HEK293 (cell line): Measurements from ENCODE around the gene FOXL2.

Experiments used
- CTCF ChIA-PET: fragments of 350-600 bp; formaldehyde crosslinking; extraction: SDS; loops from one replicate; lab custom pipeline; 2021; ENCODE audit warnings: antibody characterized with exemption; lab: Yijun Ruan, JAX
- POLR2A ChIA-PET: fragments of 300-600 bp; formaldehyde crosslinking; extraction: SDS; loops from one replicate; lab custom pipeline; 2020; ENCODE audit warnings: antibody characterized with exemption, inconsistent platforms; lab: Yijun Ruan, JAX
- H3K27ac ChIP-seq: fragments of 200-500 bp; sonication (Bioruptor generic); 2 replicates; pipeline ENCODE4 v1.5.1; 2014; ENCODE audit warnings: low read depth, low read length, control low read depth, inconsistent platforms; ENCODE audit errors: extremely low read depth
- H3K36me3 ChIP-seq, 2 experiments: fragments of 200-500 bp in 1 of 2; sonication (Bioruptor generic) in 1 of 2; 1 replicate in 1 of 2; 2 replicates in 1 of 2; pipeline ENCODE4 v1.5.1; 2014 to 2017; ENCODE audit warnings: inconsistent platforms in 2 of 2, low read length in 2 of 2; ENCODE audit not compliant: control insufficient read depth in 2 of 2, insufficient read depth in 1 of 2
- H3K4me1 ChIP-seq: fragments of 200-500 bp; sonication (Bioruptor generic); 2 replicates; pipeline ENCODE4 v1.5.1; 2014; ENCODE audit warnings: mild to moderate bottlenecking, low read length, inconsistent platforms; ENCODE audit not compliant: control insufficient read depth, insufficient read depth
- H3K4me3 ChIP-seq: 2 replicates; pipeline ENCODE4 v1.5.1; 2011; ENCODE audit warnings: low read depth, mild to moderate bottlenecking, control low read depth, low read length, moderate library complexity
- H3K9me3 ChIP-seq: fragments of 200-500 bp; sonication (Bioruptor generic); 2 replicates; pipeline ENCODE4 v1.5.1; 2014; ENCODE audit warnings: low read depth, low read length, inconsistent platforms; ENCODE audit not compliant: control insufficient read depth, insufficient read depth
- BCL6B ChIP-seq: fragments of 450-650 bp; formaldehyde crosslinking; IDR thresholded peaks from 2 replicates; pipeline ENCODE4 v1.5.1; 2017; ENCODE audit warnings: missing biosample characterization, missing genetic modification characterization
- GLIS2 ChIP-seq: fragments of 450-650 bp; formaldehyde crosslinking; IDR thresholded peaks from 2 replicates; pipeline ENCODE4 v1.5.1; 2016; ENCODE audit warnings: missing biosample characterization, missing genetic modification characterization
- HOXD13 ChIP-seq: sonication (generic); formaldehyde crosslinking; IDR thresholded peaks from 2 replicates; pipeline ENCODE4 v1.8.0; 2022; ENCODE audit warnings: missing genetic modification reagents, borderline replicate concordance
- KLF1 ChIP-seq: fragments of 450-650 bp; formaldehyde crosslinking; IDR thresholded peaks from 2 replicates; pipeline ENCODE4 v1.5.1; 2016; ENCODE audit warnings: missing biosample characterization, missing genetic modification characterization
- KLF7 ChIP-seq: fragments of 450-650 bp; formaldehyde crosslinking; IDR thresholded peaks from 2 replicates; pipeline ENCODE4 v1.5.1; 2016; ENCODE audit warnings: missing biosample characterization, missing genetic modification characterization, borderline replicate concordance
- PRDM4 ChIP-seq: fragments of 450-650 bp; formaldehyde crosslinking; IDR thresholded peaks from 2 replicates; pipeline ENCODE4 v1.5.1; 2017; ENCODE audit warnings: missing biosample characterization, missing genetic modification characterization
- ZFHX2 ChIP-seq: fragments of 450-650 bp; formaldehyde crosslinking; conservative IDR thresholded peaks from 2 replicates; pipeline ENCODE4 v1.5.1; 2016; ENCODE audit warnings: missing biosample characterization, missing genetic modification characterization
- ZNF114 ChIP-seq: fragments of 450-650 bp; formaldehyde crosslinking; IDR thresholded peaks from 2 replicates; pipeline ENCODE4 v1.5.0; 2017; ENCODE audit warnings: missing biosample characterization, missing genetic modification characterization
- ZNF121 ChIP-seq: fragments of 450-650 bp; formaldehyde crosslinking; IDR thresholded peaks from 2 replicates; pipeline ENCODE4 v1.5.1; 2016; ENCODE audit warnings: missing biosample characterization, missing genetic modification characterization
- ZNF132 ChIP-seq: fragments of 450-650 bp; formaldehyde crosslinking; IDR thresholded peaks from 2 replicates; pipeline ENCODE4 v1.5.1; 2017; ENCODE audit warnings: missing biosample characterization, missing genetic modification characterization, borderline replicate concordance
- ZNF24 ChIP-seq: fragments of 450-650 bp; formaldehyde crosslinking; IDR thresholded peaks from 2 replicates; pipeline ENCODE4 v1.5.1; 2016; ENCODE audit warnings: missing biosample characterization, missing genetic modification characterization
- ZNF423 ChIP-seq: fragments of 450-650 bp; formaldehyde crosslinking; IDR thresholded peaks from 2 replicates; pipeline ENCODE4 v1.5.1; 2016; ENCODE audit warnings: missing biosample characterization, missing genetic modification characterization
- ZNF449 ChIP-seq: fragments of 450-650 bp; formaldehyde crosslinking; IDR thresholded peaks from 2 replicates; pipeline ENCODE4 v1.5.1; 2017; ENCODE audit warnings: missing biosample characterization, mild to moderate bottlenecking, missing genetic modification characterization, moderate library complexity
- ZNF548 ChIP-seq: fragments of 450-650 bp; formaldehyde crosslinking; IDR thresholded peaks from 2 replicates; pipeline ENCODE4 v1.5.1; 2016; ENCODE audit warnings: missing biosample characterization, missing genetic modification characterization
- ZNF600 ChIP-seq: fragments of 450-650 bp; formaldehyde crosslinking; IDR thresholded peaks from 2 replicates; pipeline ENCODE4 v1.5.1; 2016; ENCODE audit warnings: missing biosample characterization, missing genetic modification characterization
- ZNF843 ChIP-seq: fragments of 450-650 bp; formaldehyde crosslinking; IDR thresholded peaks from 2 replicates; pipeline ENCODE4 v1.5.1; 2016; ENCODE audit warnings: missing biosample characterization, missing genetic modification characterization
- TF ChIP-seq, protein P1 (sequence below): fragments of 450-650 bp; formaldehyde crosslinking; IDR thresholded peaks from 2 replicates; pipeline ENCODE4 v1.5.1; 2016; ENCODE audit warnings: missing biosample characterization, missing genetic modification characterization
- TF ChIP-seq, protein P2 (sequence below): fragments of 450-650 bp; formaldehyde crosslinking; IDR thresholded peaks from 2 replicates; pipeline ENCODE4 v1.5.1; 2017; ENCODE audit warnings: missing biosample characterization, missing genetic modification characterization

The FOXL2 gene

GRCh38 chr3:138935505-138935862, 11.5 kb downstream of the FOXL2 start:
- POLR2A ChIA-PET = interaction anchor here (1.2 to 2.0 kb wide), 3 partner anchors 12 to 341 kb away, joined by 3 to 15 read pairs (median 10); partner anchors contain the start of gene CEP70
- no peak overlapping the region for H3K27ac ChIP-seq
- no peak for TF ChIP-seq ZNF423 (tag by site-specific recombination)
- TF ChIP-seq, protein P1, sequence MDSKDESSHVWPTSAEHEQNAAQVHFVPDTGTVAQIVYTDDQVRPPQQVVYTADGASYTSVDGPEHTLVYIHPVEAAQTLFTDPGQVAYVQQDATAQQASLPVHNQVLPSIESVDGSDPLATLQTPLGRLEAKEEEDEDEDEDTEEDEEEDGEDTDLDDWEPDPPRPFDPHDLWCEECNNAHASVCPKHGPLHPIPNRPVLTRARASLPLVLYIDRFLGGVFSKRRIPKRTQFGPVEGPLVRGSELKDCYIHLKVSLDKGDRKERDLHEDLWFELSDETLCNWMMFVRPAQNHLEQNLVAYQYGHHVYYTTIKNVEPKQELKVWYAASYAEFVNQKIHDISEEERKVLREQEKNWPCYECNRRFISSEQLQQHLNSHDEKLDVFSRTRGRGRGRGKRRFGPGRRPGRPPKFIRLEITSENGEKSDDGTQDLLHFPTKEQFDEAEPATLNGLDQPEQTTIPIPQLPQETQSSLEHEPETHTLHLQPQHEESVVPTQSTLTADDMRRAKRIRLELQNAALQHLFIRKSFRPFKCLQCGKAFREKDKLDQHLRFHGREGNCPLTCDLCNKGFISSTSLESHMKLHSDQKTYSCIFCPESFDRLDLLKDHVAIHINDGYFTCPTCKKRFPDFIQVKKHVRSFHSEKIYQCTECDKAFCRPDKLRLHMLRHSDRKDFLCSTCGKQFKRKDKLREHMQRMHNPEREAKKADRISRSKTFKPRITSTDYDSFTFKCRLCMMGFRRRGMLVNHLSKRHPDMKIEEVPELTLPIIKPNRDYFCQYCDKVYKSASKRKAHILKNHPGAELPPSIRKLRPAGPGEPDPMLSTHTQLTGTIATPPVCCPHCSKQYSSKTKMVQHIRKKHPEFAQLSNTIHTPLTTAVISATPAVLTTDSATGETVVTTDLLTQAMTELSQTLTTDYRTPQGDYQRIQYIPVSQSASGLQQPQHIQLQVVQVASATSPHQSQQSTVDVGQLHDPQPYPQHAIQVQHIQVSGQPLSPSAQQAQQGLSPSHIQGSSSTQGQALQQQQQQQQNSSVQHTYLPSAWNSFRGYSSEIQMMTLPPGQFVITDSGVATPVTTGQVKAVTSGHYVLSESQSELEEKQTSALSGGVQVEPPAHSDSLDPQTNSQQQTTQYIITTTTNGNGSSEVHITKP (tag by site-specific recombination) = peak; percentile 78

GRCh38 chr3:138933981-138934691, 12.8 kb downstream of the FOXL2 start:
- POLR2A ChIA-PET = no interaction called here

More at GRCh38 chr3:138935505-138935862, 11.5 kb downstream of the FOXL2 start:
- no peaks in the 10 kb centered on the region for H3K4me1 ChIP-seq
- no peaks in the 10 kb centered on the region for H3K9me3 ChIP-seq
- no peaks in the 10 kb centered on the region for H3K36me3 ChIP-seq
- H3K4me3 ChIP-seq = no peak overlapping the region; the same call in 1 of the 2 replicates
- CTCF ChIA-PET = interaction anchor here (0.6 to 2.0 kb wide), 22 partner anchors 12 to 896 kb away, joined by 3 to 30 read pairs (median 4); partner anchors contain the start of genes ESYT3, FOXL2 and FOXL2NB

DNA sequence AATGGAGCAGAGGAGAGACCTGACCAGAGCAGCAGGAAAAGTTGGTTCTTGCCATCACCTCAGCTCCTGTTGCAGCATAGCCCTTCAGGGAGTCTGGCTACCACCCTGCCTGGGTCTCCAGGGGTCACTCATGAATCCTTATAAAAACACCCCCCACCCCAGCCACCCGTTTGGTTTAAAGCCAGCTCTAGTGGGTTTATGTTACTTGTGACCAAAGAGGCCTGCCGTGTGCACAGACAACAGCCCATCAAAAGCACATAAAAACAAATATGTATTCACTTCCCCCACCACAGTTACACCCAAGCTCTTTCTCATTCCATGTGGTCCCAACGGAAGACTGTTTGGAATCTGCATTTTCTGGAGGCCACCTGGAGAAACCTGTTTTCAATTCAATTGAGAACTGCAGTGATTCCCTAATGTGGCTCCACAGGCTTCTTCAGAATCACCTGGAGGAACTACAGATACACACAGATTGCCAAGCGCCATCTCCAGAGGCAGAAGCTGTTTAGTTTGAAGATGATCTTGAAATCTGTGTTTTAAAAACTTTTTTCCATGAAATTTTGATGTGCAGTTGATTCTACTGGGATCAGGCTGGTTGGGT, 13.8 kb downstream of the FOXL2 start:
- CTCF ChIA-PET = interaction anchor here (0.5 to 3.3 kb wide), 9 partner anchors 9 to 751 kb away, joined by 3 to 23 read pairs (median 5); no protein-coding TSS in a partner anchor
- no peak for TF ChIP-seq PRDM4
- no peak for TF ChIP-seq KLF1 (tag by site-specific recombination)
- TF ChIP-seq ZFHX2 (tag by site-specific recombination) = no peak
- TF ChIP-seq ZNF843 = no peak
- TF ChIP-seq ZNF114 (tag by site-specific recombination) = no peak
- TF ChIP-seq ZNF548 (tag by site-specific recombination) = no peak
- no peak for TF ChIP-seq BCL6B (tag by site-specific recombination)
- no peak for TF ChIP-seq ZNF600 (tag by site-specific recombination)
- TF ChIP-seq ZNF24 (tag by site-specific recombination) = no peak
- no peak for TF ChIP-seq GLIS2 (tag by site-specific recombination)

More at GRCh38 chr3:138933981-138934691, 12.8 kb downstream of the FOXL2 start:
- TF ChIP-seq KLF7 (tag by site-specific recombination) (no peak), ZNF449 (tag by site-specific recombination) (peak; percentile 56; the same call in 1 of the 2 replicates), ZNF132 (tag by site-specific recombination) (no peak), ZNF121 (tag by site-specific recombination) (no peak), HOXD13 (CRISPR knock-in tag) (no peak)
- TF ChIP-seq, protein P2, sequence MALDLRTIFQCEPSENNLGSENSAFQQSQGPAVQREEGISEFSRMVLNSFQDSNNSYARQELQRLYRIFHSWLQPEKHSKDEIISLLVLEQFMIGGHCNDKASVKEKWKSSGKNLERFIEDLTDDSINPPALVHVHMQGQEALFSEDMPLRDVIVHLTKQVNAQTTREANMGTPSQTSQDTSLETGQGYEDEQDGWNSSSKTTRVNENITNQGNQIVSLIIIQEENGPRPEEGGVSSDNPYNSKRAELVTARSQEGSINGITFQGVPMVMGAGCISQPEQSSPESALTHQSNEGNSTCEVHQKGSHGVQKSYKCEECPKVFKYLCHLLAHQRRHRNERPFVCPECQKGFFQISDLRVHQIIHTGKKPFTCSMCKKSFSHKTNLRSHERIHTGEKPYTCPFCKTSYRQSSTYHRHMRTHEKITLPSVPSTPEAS (tag by site-specific recombination) = 0 out of 2 replicates have a peak, but pooled peaks have one; percentile 11
- TF ChIP-seq, all 188 proteins: peak for 2
- no peak overlapping the region for H3K27ac ChIP-seq
- no peaks in the 10 kb centered on the region for H3K4me1 ChIP-seq
- H3K4me3 ChIP-seq = no peak overlapping the region
- H3K9me3 ChIP-seq = no peaks in the 10 kb centered on the region
- CTCF ChIA-PET = interaction anchor here (0.6 to 3.3 kb wide), 5 partner anchors 10 to 369 kb away, joined by 3 to 23 read pairs (median 13); no protein-coding TSS in a partner anchor
- no peaks in the 10 kb centered on the region for H3K36me3 ChIP-seq

More for the DNA sequence above, 13.8 kb downstream of the FOXL2 start:
- no peak overlapping the region for H3K27ac ChIP-seq
- H3K4me3 ChIP-seq = no peak overlapping the region
- H3K36me3 ChIP-seq = no peaks in the 10 kb centered on the region
- POLR2A ChIA-PET = no interaction called here
- H3K4me1 ChIP-seq = no peaks in the 10 kb centered on the region
- H3K9me3 ChIP-seq = no peaks in the 10 kb centered on the region
